Glomerular visceral epithelial cell (primary cell): Measurements from ENCODE around the gene MT1A.
"Not testable (repeated sequence)": the region's sequence is repeated elsewhere in the genome, so short reads cannot be mapped to it uniquely, and the experiment has no call there.

Source experiments
- DNase-seq: peaks from one replicate; pipeline ENCODE4 v3.0.0-alpha.2; 2016; ENCODE audit errors: extremely low spot score

The MT1A gene

DNA sequence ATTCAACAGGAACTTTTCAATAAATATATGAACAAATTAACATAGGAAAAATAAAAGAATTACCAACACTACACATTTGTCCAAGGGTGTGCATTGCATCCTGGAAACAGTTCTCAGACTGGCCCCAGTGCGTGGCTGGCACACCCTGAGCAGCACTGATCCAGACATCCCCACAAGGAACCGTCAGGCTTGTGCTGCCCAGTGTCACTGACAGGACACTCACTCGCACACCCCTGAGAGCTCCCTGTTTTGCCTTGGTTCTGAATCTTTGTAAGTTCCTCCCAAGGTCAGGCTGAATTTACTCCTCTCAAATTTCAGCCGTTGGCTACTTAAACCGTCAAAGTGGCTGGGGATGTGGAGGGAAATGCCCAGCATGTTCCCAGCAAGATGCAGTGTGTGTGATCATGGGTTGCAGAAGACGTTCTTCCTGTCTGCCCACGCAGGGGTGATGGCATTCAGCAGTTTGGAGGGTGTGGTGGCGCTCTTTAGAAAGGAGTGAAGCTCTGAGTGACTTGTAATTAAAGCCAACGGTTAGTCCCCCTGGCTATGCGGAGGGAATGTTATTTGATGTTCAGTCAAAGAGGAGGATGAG is 28.4 kb upstream of the MT1A start:
- DNase-seq: peak; percentile 78

- DNase-seq: no peak
Measured at GRCh38 chr16:56610609-56611111, 27.8 kb upstream of the MT1A start.

- DNase-seq: peak; percentile 55
Measured at GRCh38 chr16:56611281-56611833, 27.1 kb upstream of the MT1A start.

DNA sequence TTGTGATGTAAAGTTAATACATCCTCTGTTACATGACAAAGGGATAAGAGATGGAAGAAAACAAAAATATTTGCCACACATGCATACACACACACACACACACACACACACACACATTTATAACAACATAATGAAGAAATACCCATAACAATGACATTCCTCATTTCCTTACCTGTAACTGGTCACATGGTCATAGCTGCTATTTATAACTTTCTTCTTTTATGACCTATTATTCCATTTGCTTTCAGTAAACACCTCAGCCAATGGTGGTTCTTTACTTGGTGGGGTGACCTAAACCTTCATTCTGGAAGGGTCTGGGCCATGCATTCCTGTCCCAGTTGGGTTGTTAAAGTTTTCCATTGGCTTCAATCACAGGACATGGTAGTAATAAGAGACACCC is 24.8 kb upstream of the MT1A start:
- no peak for DNase-seq

GRCh38 chr16:56614549-56614991 is 23.9 kb upstream of the MT1A start:
- DNase-seq: peak; percentile 85

- peak; percentile 36 for DNase-seq
Measured at GRCh38 chr16:56615353-56615752, 23.1 kb upstream of the MT1A start.

GRCh38 chr16:56616608-56617211 is 21.8 kb upstream of the MT1A start:
- DNase-seq: no peak

DNA sequence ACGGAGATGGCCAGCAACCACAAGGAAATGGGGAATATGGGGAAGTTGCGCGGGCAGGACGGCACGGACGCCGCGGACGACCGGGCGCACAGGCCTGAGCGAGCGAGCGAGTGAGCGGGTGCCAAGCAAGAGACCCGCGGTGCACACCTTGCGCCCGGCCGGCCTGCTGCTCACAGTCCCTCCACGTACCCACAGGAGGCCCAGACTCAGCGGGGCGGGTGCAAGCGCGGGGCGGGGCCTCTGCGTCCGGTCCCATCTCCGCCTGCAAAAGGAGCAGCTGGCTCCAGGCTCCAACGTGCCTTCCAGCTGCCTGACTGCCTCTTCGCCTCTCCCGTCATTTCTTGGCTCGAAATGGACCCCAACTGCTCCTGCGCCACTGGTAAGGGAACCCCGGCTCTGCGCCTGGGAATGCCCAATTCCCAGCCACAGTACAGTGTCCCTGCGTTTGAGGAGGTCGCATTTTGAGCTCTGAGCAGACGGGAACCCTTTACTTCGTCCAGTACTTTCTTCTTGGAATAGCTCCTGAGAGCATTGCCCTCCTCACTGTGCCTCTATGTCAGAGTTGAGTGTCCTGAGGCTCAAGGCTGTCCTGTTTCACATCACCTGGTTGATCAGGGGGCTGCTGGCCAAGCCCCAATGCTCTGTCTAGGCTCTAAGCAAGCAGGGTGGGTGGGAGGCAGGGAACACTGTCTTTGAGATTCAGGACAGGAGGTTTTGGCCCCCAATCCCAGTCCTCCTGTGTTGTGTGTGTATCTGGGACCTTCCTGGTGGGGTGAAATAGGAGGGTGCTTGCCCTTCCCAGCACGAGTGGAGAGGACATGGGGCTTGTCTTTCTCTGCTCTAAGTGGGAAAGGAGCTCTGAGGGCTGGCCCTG is 21.0 kb upstream of the MT1A start:
- DNase-seq: peak; percentile 65

- no peak for DNase-seq
Measured at GRCh38 chr16:56618138-56618537, 20.3 kb upstream of the MT1A start.

DNA sequence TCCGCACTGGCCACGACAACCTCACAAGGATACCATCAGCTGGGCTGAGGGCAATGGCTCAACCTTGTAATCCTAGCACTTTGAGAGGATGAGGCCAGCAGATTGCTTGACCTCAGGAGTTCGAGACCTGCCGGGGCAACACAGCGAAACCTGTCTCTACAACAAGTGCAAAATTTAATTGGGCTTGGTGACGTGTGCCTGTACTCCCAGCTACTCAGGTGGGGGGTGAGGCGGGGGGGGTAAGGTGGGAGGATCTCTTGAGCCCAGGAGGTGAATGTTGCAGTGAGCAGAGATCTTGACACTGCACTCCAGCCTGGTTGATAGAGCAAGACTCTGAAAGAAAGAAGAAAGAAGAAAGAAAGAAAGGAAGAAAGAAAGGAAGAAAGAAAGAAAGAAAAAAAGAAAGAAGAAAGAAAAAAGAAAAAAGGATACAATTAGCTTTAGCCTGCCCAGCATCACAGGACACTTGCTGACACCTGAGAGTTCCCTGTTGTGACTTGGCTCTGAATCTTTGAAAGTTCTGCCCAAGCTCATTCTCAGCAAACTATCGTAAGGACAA is 18.0 kb upstream of the MT1A start:
- DNase-seq: no peak

- not testable (repeated sequence) for DNase-seq
Measured at GRCh38 chr16:56621665-56622445, 16.6 kb upstream of the MT1A start.

DNA sequence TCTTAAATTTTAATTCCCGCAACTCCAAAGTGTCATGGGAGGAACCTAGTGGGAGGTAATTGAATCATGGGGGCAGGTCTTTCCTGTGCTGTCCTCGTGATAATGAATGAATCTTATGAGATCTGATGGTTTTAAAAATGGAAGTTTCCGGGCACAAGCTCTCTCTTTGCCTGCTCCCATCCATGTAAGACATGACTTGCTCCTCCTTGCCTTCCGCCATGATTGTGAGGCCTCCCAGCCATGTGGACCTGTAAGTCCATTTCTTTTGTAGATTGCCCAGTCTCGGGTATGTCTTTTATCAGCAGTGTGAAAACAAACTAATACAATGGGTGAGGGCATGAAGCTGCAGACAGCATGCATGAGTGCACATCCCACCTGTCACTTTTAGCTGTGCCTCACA is 15.3 kb upstream of the MT1A start:
- not testable (repeated sequence) for DNase-seq

DNA sequence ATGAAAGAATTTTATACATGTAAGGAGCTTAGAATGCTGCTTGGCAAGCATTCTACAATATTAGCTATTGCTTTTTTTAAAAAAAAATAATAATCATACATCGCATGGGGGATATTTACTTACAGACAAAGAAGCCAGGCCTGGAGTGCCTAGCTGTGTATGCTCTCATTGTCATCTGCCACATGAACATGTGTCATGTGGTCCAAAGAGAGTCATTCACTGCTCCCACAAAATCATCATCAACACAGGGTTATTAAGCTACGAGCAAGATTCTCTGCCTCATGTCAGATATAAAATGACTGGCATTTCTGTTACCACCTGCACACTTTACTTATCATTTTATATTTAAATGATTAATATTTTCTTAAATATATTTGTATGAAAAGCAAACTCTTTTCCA is 14.8 kb upstream of the MT1A start:
- no peak for DNase-seq

DNA sequence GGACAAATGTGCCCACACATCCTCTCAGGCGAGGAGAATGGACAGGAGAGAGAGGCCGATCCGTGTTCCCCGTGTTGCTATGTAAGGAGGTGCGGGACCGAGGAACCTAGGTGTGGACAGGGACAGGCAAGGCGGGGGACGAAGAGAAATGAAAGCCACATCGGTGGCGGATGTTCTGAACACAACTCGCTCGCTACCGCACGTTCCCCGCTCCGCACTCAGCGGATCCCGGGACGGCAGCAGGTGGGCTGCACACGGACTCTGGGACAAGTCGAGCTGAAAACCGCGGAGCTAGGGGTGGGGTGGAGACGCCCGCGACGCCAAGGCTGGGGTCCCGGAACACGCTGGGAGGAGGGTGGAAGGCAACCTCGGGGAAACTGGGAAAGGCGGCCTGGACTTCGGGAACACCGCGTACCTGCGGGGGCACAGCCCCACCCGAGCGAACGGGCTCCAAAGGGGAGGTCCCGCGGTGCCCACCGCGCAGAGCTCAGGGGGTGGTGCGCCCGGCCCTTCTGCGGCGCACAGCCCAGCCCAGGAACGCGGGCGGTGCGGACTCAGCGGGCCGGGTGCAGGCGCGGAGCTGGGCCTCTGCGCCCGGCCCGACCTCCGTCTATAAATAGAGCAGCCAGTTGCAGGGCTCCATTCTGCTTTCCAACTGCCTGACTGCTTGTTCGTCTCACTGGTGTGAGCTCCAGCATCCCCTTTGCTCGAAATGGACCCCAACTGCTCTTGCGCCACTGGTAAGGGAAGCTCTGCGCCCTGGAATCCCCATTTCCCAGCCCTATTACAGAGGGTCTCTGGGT is 13.1 kb upstream of the MT1A start, which contains the start of gene MT1E:
TSS of gene MT1E (plus strand) at position 642 of the 803 bp plus-strand sequence. CDS start at position 713, 71 bp downstream.
- peak; percentile 83 for DNase-seq

GRCh38 chr16:56625943-56626654 is 12.4 kb upstream of the MT1A start:
- DNase-seq: no peak

DNA sequence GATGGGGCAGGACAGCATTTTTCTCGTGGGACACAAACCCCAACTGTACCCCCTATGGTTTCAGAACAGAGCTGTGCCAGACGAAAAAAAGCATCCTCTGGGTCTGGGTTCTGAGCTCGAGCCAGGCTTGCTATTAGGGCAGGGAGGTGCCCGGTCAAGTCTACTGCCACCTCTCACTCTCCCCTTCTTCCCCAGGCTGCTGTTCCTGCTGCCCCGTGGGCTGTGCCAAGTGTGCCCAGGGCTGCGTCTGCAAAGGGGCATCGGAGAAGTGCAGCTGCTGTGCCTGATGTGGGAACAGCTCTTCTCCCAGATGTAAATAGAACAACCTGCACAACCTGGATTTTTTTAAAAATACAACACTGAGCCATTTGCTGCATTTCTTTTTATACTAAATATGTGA is 11.8 kb upstream of the MT1A start:
- DNase-seq: peak; percentile 5

GRCh38 chr16:56628486-56629350 is 9.7 kb upstream of the MT1A start:
- DNase-seq: peak; percentile 12

- DNase-seq: no peak
Measured at GRCh38 chr16:56629531-56629930, 8.9 kb upstream of the MT1A start.

DNA sequence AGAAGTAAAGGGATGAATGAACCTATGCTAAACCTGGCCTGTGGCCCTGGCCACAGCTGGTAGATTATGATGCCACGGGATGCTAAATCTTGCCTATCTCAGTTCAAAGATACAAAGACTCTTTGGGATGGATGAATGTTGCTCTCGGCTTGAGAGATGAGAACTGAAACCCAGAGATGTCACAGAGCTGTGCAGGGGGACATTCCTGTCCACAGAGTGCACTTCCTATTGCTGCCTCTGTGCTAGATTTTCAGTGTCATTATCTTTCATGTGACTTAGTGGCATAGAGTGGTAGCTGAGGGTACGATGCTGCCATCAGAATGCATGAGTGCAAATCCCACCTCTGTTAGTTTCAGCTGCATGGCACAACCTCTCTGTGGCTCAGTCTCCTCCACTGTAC is 8.3 kb upstream of the MT1A start:
- no peak for DNase-seq
